Tibial nerve (tissue), 4 donors: Measurements from ENCODE around the gene ADGRD1.

Experiments
- CTCF ChIP-seq, 5 experiments: fragments of 200-600 bp in 3 of 5; fragments of 450-650 bp in 2 of 5; sonication (generic) in 3 of 5; IDR thresholded peaks; one replicate each; pipeline ENCODE4 v1.5.1; 2016 to 2019; ENCODE audit warnings: antibody characterized with exemption in 5 of 5, mild to moderate bottlenecking in 3 of 5, moderate library complexity in 2 of 5
- EP300 ChIP-seq, 2 donors: sonication (generic); formaldehyde crosslinking; IDR thresholded peaks; one replicate each; pipeline ENCODE4 v1.6.1; 2017; ENCODE audit warnings: antibody characterized with exemption in 2 of 2, mild to moderate bottlenecking in 1 of 2
- POLR2A ChIP-seq, 2 donors: fragments of 450-650 bp; IDR thresholded peaks; one replicate each; pipeline ENCODE4 v1.6.1; 2017; ENCODE audit warnings: antibody characterized with exemption in 2 of 2, mild to moderate bottlenecking in 2 of 2, moderate library complexity in 2 of 2

- TF ChIP-seq CTCF (IDR thresholded peaks at IDR 0.05) (no peak), POLR2A (IDR thresholded peaks at IDR 0.05) (no peak), EP300 (IDR thresholded peaks at IDR 0.05) (peak in 1 of 2 donors; percentile 66)
Observed at GRCh38 chr12:131025939-131026702, 72.4 kb downstream of the ADGRD1 start.
